WERI-Rb-1 (cell line): ENCODE data around the gene ZBTB24.

Experiments used
- DNase-seq: peaks from one replicate; pipeline ENCODE4 v3.0.0-alpha.2; 2020
- H3K27ac ChIP-seq: fragments of 250-450 bp; sonication (Bioruptor Pico); 2 replicates; pipeline ENCODE4 v1.5.1; 2020; ENCODE audit warnings: mild to moderate bottlenecking, moderate library complexity
- H3K27me3 ChIP-seq: fragments of 250-450 bp; sonication (Bioruptor Pico); 2 replicates; pipeline ENCODE4 v1.5.1; 2021; ENCODE audit warnings: mild to moderate bottlenecking, low read depth, moderate library complexity; ENCODE audit not compliant: insufficient read depth, severe bottlenecking
- H3K36me3 ChIP-seq: fragments of 250-450 bp; sonication (Bioruptor Pico); 2 replicates; pipeline ENCODE4 v1.5.1; 2020; ENCODE audit warnings: mild to moderate bottlenecking, moderate library complexity
- H3K4me3 ChIP-seq: 2 replicates; pipeline ENCODE4 v1.5.1; 2011; ENCODE audit warnings: low read depth, mild to moderate bottlenecking, control low read depth, low read length
- H3K9me3 ChIP-seq: fragments of 250-450 bp; sonication (Bioruptor Pico); 2 replicates; pipeline ENCODE4 v1.5.1; 2021; ENCODE audit warnings: mild to moderate bottlenecking, moderate library complexity; ENCODE audit not compliant: severe bottlenecking
- CTCF ChIP-seq: IDR thresholded peaks from 2 replicates; pipeline ENCODE4 v1.5.1; 2011; ENCODE audit warnings: low read depth, mild to moderate bottlenecking, control low read depth, inconsistent platforms, low read length

Gene ZBTB24

GRCh38 chr6:109474995-109475394, 8.0 kb downstream of the ZBTB24 start:
- no peak for DNase-seq
- no peak overlapping the region for H3K27ac ChIP-seq
- TF ChIP-seq CTCF = no peak
- peaks cover 81% of the 10 kb centered on the region for H3K36me3 ChIP-seq
- no peaks in the 10 kb centered on the region for H3K9me3 ChIP-seq
- H3K27me3 ChIP-seq = no peaks in the 10 kb centered on the region
- no peak overlapping the region for H3K4me3 ChIP-seq

GRCh38 chr6:109473120-109473519, 9.9 kb downstream of the ZBTB24 start:
- no peak for DNase-seq
- H3K27ac ChIP-seq = no peak overlapping the region
- H3K4me3 ChIP-seq = no peak overlapping the region
- H3K9me3 ChIP-seq = no peaks in the 10 kb centered on the region
- TF ChIP-seq CTCF = no peak
- H3K36me3 ChIP-seq = peaks cover 71% of the 10 kb centered on the region
- no peaks in the 10 kb centered on the region for H3K27me3 ChIP-seq

- H3K27ac ChIP-seq = no peak overlapping the region
- no peak overlapping the region for H3K4me3 ChIP-seq
- H3K9me3 ChIP-seq = no peaks in the 10 kb centered on the region
- DNase-seq = no peak
- H3K36me3 ChIP-seq = peaks cover 72% of the 10 kb centered on the region
- no peak for TF ChIP-seq CTCF
- H3K27me3 ChIP-seq = no peaks in the 10 kb centered on the region
Measured at GRCh38 chr6:109472132-109472995, 10.7 kb downstream of the ZBTB24 start.

- no peak overlapping the region for H3K27ac ChIP-seq
- no peak overlapping the region for H3K4me3 ChIP-seq
- H3K27me3 ChIP-seq = no peaks in the 10 kb centered on the region
- H3K36me3 ChIP-seq = peaks cover 73% of the 10 kb centered on the region
- no peak for TF ChIP-seq CTCF
- DNase-seq = no peak
- H3K9me3 ChIP-seq = no peaks in the 10 kb centered on the region
Measured at GRCh38 chr6:109471105-109471810, 11.8 kb downstream of the ZBTB24 start.

- no peak for DNase-seq
- Histone ChIP-seq H3K27ac (no peak overlapping the region), H3K9me3 (no peaks in the 10 kb centered on the region), H3K4me3 (no peak overlapping the region), H3K27me3 (no peaks in the 10 kb centered on the region), H3K36me3 (peaks cover 75% of the 10 kb centered on the region)
- no peak for TF ChIP-seq CTCF
Measured at GRCh38 chr6:109469591-109470189, 13.3 kb downstream of the ZBTB24 start.
